Activated CD4-positive, alpha-beta T cell treated with anti-CD3 and anti-CD28 coated beads, Interleukin-2, amount 50 U/mL, for 4 hours (primary cell): ENCODE results near the gene CAST.
"Not testable (repeated sequence)": the region's sequence is repeated elsewhere in the genome, so short reads cannot be mapped to it uniquely, and the experiment has no call there.

Source experiments
- DNase-seq, 2 experiments: peaks; one replicate each; pipeline ENCODE4 v3.0.0-alpha.2; 2020

CAST gene

DNA sequence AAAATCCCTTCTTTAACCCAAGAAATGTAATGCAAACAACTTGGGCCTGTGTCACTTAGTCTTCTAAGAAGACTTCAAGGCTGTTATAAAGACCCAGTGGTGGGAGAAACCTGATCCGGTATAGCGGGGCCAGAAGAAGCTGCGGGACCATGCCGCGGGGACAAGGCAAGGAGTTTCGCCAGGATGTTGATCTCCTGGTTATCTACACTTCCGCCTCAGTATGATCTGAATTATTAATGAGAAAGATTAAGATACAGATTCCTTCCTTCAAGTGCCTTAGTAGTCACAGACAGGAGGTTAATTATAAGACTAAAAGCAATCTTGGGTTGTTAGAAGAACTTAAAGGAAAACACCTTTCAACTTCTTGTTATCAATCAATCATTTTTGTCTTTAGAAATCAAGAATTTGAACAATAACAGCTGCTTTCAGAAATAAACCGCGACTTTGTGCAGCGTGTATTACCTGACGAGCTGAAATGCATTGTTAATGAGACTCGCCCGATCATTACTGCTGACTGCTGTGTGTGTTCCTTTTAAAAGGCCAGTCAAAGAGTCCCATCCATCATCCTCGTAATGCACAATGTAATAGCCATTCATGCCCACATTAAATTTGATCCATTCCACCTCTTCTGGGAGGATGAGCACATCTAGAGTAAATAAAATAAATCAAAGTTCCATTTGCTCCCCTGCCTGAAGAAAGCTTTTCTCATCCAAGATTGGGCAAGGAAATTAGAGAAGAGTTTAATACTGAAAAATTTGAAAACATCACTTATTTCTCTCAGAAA, 123.3 kb downstream of the CAST start:
- DNase-seq, result no peak

DNA sequence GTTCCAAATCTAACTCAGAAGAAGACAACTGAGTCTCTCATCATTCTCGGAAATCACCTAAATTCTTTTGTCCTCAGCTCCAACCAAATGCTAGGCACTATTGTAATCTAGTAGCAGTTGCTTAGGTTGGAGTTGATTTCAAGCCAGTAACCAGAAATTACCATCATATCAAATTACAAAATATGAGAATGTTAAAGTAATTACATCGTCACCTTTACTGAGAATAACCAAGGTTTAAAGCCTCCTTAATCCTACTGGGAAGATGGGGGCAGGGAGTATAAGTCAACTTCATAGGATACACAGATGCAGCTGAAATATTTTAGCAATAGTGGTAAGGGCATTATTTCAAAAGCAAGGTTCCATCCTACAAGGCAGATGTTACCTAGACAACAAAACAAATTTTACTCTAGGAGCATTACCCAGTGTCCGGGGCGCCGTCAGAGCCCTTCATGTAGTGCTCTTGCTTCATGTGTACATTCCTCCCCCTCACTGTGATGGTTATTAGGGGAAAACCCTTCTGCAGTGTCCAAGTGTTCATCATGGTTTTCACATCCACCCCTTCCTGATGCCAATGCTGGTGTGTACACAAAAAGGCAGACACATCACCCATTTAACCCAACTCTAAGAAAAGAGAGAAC, 126.1 kb downstream of the CAST start:
- no peak for DNase-seq

DNA sequence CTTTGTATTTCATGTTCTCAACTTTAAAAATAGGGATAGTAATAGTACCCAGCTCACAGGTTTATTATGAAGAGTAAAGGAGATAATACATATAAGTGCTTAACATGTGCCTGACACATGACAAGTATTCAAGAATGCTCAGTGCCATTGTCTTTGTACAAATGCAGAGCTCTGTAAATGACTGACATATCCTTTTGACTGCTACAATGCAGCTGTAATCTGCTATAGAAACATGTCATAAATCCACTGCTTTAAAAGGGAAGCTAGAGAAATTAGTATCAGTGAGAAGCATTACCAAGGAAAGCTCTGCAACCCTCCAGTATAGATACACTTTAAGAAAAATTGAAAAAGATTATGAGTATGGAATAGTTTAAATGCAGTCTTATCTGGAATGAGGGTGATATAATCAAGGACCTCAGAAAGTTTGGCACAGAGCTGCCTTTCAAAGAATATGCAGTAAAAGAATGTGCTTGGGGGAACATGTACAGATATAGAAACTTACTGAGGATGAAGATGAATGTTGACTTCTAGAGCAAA, 127.7 kb downstream of the CAST start:
- DNase-seq, result no peak

DNA sequence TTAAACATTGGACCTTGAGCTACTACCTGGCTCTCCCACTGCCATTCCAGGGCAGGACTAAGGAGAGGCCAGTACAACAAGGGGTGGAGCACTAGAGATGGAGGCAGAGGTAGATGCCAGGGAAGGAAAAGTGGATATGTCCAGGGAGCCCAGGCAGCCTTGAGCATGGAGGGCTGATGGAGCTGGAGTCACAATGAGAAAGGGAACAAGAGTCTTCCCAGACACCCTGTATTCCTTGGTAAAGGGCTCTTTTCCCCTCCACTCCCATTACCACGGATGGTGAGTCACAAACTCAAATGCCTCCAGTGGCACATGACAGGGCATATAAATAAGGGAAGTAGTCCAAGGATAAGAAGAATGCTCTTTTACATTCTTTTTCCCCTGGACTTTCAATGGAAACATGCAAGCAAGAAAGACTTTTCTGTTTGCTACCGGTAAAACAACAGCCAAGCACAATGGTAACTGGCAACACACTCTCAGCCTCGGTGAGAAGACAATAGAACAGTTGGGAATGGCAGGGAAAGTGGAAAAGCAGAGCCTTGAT, 128.9 kb downstream of the CAST start:
- no peak for DNase-seq

DNA sequence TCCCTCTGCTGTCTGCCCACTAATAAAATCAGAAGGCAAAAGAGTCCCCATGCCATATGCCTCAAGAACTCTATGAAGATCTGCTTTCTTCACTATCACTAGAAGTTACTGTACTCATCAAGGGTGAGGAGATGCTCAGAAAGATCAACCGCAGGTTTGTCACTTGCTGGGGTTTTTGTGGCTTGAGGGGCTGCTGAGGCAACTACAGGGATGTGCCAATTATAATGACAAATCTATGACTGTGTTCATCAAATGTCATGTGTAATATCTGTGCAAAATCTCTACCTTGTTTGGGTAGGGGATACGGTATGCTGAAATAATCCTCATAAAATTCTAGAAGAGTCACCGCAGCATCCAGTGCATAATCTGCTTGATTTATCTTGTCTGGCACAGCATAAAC, 132.6 kb downstream of the CAST start:
- peak; percentile 32 to 40 for DNase-seq

DNA sequence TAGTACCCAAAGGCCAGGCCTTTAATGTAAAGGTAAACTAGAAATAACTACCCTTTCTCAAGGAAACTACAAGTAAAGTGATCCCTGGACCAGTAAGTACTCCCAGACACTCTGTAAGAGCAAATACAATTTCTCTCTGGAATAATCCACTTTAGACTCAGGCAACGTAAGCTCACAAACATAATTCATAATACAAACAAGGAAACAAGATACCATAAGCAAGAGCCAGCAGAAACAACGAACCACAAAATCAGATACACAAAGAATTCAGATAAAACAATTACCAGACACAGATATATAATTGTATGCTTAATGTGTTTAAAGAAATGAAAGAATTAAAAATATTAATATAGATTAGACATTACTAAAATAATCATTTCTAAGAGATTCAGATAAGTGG, 133.4 kb downstream of the CAST start:
- DNase-seq, result no peak

DNA sequence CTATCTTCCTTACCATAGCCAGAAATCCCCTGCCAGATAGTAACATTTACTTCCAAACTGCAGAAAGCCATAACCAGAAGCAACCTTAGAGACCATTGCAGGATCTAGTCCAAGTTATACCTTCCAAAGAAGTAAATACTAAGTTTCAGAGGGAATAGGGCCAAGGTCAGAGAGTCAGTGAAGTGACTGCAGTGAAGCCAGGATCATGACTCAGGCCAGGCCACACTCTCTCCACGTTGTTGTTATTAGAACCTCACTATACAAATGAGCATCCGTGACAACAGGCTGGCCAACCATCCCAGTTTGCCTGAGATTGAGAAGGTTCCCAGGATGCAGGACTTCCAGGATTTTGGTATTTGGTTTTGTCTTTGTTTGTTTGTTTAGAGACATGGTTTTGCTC, 134.3 kb downstream of the CAST start:
- DNase-seq, result no peak

DNA sequence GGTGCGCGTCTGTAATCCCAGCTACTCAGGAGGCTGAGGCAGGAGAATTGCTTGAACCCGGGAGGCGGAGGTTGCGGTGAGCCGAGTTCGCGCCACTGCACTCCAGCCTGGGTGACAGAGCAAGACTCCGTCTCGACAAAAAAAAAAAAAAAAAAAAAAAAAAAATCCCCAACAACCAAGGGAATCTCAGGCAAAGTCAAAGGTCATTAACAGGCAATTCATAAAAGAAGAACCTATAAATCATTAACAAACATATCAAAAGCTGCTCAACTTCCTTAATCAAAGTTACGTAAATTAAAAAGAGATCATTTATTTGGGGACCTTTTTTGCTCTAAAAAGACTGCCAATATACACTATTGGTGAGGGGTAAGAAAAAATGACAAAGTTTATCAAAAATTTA, 139.5 kb downstream of the CAST start:
- not testable (repeated sequence) for DNase-seq

DNA sequence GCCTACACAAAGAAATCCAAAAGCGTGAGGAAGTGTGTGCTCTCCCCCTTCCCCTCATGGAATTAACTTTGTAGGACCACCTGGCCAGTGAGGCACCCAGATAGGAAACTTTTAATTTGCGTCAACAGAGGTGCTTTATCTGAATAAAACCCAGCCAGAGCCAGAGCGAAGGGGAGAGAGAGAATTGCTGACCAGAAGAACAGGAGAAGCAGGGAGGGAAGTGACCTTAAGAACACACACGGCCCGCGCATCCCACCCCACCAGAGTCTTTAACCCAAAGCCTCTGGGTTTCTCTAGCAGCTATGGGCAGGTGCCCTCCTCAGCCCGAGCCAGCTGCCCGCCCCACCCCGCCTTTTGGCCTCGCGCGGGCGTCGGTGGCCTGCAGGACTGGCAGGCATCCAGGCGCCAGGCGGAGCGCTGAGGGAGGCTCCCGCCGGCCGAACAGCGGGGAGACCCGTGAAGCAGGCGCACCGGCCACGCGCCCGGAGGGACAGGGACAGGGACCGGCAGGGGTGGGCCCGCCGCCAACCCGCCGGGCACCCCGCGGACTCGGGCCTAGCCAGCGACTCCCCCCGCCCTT, 145.0 kb downstream of the CAST start:
- DNase-seq, result peak; percentile 21 to 34

DNA sequence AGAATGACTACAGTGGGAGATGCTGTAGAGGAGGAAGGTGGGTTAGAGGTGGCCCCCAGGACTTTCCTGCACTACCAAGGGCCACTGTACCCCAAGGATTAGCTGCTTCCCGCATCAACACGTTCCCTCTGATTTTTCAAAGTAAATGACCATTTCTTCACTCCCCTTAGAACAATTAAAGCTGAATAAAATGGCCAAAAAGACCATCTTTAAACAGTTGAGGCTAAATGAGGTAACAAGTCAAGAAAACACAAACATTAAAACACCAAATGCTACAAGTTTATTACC, 146.3 kb downstream of the CAST start:
- no peak for DNase-seq

DNA sequence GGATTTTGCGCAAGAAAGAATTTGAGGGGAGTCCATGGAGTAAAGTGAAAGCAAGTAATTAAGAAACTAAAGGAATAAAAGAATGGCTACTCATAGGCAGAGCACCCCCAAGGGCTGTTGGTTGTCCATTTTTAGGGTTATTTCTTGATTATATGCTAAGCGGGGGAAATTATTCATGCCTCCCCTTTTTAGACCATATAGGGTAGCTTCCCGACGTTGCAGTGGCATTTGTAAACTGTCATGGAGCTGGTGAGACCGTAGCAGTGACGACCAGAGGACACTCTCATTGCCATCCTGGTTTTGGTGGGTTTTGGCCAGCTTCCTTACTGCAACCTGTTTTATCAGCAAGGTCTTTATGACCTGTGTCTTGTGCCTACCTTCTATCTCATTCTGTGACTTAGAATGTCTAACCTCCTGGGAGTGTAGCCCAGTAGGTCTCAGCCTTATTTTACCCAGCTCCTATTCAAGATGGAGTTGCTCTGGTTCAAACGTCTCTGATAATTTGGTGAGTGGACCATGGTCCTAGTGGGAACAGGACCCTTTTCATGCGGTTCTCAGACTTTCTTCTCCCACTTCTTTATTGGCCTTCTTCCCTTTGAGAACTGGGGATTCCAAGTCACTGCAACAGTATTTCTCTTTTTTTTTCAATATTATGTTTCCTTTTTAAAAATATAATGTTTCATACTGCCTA, 146.8 kb downstream of the CAST start:
- no peak for DNase-seq

DNA sequence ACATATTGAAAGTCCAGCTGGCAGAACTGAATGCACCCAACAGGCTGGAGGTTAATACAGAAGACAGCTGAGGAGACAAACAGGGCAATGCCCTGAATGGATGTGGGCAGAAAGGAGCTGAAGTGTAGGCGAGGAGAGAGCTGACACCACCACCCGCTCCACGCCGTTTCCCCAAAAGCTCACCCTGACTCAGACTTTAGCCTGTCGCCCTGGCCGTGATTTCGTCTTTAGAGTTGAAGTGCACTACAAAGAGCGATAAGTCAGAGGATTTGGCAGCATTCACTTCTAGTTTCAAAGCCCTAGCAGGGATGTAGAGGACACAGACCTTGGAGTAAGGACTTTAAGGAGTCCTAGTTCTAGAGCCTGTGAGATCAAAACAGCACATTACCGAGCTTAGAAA, 147.7 kb downstream of the CAST start:
- peak; percentile 33 to 39 for DNase-seq

DNA sequence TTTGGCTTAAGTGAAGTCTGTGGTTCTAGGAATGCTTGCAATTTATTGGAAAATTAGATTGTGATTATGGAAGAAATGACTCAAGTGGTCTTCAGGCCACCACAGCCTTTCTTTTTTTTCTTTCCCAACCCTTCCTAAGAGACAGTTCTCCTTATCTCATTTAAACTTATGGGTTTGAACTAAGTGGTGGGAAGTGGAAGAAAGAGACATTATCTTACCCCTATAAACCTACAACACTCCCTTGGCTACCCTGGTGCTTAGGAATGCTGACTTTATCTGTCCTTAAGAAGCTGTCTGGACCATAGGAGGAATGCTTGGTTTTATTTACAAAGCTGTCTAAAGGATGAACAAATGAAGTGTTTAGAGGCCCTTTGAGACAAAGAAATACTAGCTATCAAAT, 150.7 kb downstream of the CAST start:
- no peak for DNase-seq

DNA sequence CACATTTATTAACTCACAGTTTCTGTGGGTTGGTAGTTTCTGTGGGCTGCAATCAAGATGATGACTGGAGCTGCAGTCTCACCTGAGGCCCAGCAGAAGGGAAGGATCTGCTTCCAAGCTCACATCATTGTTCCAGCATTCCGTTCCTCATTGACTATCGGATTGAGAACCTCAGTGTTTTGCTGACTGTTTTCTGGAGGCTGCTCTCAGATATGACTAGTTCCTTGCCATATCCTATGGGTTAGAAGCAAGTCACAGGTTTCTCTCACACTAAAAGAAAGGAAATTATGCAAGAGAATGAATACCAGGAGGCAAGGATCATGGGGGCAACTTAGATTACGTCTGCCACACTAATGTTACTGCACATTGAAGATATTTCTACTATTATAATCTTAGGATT, 151.9 kb downstream of the CAST start:
- DNase-seq, result no peak

DNA sequence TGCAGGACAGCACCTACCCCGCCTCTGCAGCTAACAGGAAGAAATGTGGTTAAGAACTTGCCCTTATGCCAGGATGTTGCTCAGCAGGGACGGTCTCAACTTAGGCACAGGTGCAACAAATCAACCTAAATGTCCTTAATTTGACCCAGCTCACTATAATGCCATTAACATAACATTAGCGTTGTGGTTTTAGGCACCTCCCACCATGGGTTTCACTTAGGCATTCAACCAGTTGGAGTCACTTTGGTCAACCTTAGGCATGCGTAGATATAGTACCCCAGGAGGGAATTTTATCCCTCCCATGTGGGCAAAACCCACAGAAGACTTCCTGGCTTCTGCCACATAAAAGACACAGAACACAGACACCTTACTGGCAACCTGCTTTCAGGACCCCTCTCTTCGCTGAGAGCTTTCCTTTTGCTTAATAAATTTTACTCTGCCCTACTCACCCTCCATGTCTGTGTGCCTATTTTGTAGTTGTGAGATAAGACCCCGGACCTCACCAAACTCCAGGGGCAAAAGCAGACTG, 154.3 kb downstream of the CAST start:
- peak; percentile 4 to 12 for DNase-seq

DNA sequence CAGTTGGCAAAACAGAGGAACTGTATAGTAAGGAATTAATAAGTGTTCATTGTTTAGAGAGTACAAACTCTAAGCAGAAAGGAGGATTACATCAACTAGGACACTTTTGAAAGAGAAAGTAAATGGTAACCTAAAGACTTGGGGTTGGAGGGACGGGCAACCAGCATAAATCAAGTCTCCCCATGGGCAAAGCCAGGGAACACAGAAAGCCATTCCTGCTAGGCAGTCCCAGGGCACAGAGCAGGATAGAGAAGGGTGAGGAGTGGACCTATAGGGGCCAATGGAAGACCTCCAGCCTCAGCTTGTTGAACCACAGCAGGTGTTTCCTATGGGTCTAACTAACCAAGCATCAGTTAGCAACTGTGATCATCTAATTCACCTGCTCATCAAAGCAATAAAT, 154.8 kb downstream of the CAST start:
- DNase-seq, result no peak

DNA sequence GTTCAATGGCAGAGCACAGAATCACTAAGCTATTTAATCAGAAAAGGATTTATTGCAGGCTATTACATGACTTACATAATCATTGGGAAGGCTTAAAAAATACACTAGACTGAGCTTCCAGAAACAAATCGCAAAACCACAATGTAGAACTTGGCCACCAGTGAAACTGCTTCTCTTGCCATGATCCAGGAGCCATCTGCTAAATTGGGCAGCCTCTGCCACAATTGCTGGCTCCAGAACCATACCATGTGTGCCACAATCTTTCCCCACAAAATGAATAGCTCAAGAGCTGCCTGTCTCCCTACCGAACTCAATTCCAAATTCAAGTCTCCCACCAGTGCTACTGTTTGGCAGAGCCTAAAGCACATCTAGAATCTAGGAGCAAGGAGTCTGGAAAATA, 155.3 kb downstream of the CAST start:
- DNase-seq, result no peak

DNA sequence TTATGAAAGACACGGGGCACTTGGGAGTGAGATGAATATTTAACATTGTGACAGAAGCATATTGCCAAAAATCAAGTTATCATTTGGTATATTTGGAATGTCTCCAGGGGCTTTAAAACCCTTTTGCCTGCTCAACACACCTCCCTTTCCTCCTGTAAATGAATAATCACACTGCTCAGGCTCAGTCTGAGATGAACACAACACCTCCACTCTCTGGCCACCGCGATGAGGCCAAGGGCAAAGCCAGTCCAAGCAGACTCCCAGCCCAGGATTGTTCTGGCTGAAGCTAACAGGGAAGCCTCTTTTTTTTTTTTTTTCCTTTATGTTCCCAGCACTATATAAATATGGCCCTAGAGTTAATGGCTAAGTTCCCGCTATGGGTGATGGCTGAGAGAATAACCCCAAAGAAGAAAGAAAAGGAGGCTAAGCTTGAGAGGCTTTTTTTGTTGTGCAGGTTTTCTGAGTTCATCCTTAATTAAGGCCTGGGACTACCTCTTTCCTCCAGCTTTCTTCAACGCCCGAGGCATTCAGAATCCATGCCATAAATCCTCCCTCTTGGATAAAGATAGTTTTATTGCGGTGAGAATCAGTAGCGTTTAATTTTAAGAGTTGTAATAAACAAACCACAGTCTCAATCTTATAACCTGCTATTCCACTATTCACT, 156.1 kb downstream of the CAST start:
- DNase-seq, result no peak

DNA sequence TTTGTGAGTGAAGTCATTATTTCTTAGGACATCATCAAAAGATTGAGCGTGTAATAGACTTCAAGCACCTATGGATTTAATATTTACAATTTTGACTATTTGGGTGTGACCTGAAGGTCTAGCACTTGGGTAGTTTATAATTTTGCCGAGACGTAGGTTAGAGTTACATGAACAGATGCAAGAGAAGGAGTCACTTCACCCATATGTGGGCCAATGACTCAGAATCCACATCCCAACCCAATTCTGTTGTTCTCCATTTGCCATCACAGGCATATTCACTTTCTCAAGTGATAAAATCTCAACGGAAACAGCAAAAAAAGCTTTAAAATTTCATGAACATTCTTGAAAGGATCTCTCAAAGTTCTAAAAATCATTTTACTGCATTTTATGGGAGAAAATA, 157.6 kb downstream of the CAST start:
- no peak for DNase-seq

DNA sequence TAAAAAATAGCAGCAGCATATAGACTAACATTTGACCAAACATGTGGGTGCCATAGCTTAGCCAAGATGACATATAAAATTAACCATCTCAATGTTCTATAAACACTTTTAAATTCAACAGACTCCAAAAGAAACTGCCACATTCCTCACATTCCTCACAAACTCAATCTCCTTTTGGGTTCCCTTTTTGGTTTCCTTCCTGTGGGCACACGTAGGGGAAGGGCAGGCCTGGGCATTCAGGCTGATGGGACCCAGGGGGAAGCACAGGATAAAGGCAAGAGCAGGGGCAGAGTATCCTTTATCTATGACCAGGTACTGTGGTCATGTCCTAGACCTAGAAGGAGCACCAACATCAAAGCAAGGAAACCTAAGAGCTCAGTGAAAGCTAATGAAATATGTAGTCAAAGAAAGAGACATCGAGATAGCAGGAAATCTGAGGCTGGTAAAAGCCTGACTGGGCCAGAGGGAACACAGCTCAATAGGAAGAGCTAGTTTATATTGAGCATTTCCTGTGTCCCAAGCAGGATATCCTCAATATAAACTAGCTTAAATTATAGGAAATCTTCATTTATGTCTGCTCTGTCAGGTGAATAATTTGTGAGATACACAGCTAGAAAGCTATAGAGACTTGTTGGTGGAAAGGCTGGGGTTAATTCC, 159.2 kb downstream of the CAST start:
- DNase-seq, result no peak

DNA sequence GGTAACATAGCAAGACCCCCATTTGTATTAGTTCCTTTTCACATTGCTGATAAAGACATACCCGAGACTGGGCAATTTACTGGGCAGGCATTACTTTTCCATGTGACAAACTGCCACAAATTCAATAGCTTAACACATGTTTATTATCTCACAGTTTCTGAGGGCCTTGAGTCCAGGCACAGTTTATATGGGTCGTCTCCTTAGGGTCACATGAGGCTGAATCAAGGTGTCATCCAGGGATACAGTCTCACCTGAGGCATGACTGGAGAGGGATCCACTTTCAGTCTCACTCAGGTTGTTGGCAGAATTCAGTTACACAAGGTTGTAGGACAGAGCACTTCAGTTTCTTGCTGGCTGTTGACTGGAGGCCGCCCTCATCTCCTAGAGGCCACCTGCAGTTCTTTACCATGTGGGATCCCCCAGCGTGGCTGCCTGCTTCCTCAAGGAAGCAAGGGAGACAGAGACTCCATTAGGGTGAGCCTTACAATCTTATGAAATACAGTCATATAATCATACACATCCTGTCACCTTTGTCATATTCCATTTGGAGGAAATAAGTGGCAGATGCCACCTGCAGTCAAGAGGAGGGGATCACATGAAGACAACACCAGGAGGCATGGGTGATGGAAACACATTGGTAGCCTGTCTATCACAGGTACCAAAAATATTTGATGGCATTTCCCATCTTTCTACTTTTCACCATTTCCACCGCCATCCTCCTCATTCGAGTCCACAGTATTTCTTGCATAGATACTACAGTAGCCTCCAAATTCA, 160.7 kb downstream of the CAST start:
- no peak for DNase-seq
